Effector memory CD4-positive, alpha-beta T cell (primary cell): ENCODE results near the gene ADGRG4.

Experiments used
- DNase-seq, 3 donors: peaks; one replicate each; pipeline ENCODE4 v3.0.0-alpha.2; 2020
- H3K27ac ChIP-seq: 2 replicates; pipeline ENCODE4 v1.7.0; 2013; ENCODE audit warnings: mild to moderate bottlenecking, low read length, moderate library complexity; ENCODE audit not compliant: insufficient read depth, poor library complexity, severe bottlenecking
- H3K27me3 ChIP-seq: replicated peaks from 2 replicates; pipeline ENCODE4 v1.7.0; 2013; ENCODE audit warnings: mild to moderate bottlenecking, low read length; ENCODE audit not compliant: insufficient read depth, control insufficient read depth, poor library complexity, severe bottlenecking
- H3K36me3 ChIP-seq: 2 replicates; pipeline ENCODE4 v1.7.0; 2013; ENCODE audit warnings: mild to moderate bottlenecking, low read length, moderate library complexity; ENCODE audit not compliant: control insufficient read depth, insufficient read depth
- H3K4me1 ChIP-seq: 2 replicates; pipeline ENCODE4 v1.7.0; 2013; ENCODE audit warnings: low read length, mild to moderate bottlenecking; ENCODE audit not compliant: control insufficient read depth, insufficient read depth, poor library complexity, severe bottlenecking
- H3K4me3 ChIP-seq: 2 replicates; pipeline ENCODE4 v1.7.0; 2013; ENCODE audit warnings: low read length, low read depth, mild to moderate bottlenecking; ENCODE audit not compliant: insufficient read depth, poor library complexity, severe bottlenecking
- H3K9me3 ChIP-seq: 2 replicates; pipeline ENCODE4 v1.7.0; 2013; ENCODE audit warnings: mild to moderate bottlenecking, low read length, moderate library complexity; ENCODE audit not compliant: control insufficient read depth

ADGRG4 gene

GRCh38 chrX:136450050-136450830 is 149.5 kb downstream of the ADGRG4 start:
- Histone ChIP-seq H3K36me3 (no peaks in the 10 kb centered on the region), H3K9me3 (no peaks in the 10 kb centered on the region), H3K27ac (no peak overlapping the region), H3K27me3 (no peaks in the 10 kb centered on the region), H3K4me1 (no peaks in the 10 kb centered on the region), H3K4me3 (no peak overlapping the region)
- no peak for DNase-seq

DNA sequence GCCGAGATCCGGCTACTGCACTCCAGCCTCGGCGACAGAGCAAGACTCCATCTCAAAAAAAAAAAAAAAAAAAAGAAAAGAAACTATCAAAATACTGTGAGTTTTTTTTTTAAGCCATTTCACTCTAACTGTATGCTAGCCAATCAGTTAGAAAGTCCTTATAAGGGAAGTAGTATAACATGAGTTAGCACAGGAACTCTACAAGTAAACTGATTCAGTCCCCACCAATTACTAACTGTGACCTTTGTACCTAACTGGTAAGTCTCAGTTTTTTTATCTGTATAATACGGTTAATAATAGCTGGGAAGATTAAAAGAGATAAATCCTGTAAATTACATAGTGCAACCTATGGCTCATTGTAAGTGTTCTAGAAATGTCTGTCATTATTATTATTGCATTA is 151.9 kb downstream of the ADGRG4 start:
- no peak for DNase-seq
- Histone ChIP-seq H3K4me3 (no peak overlapping the region), H3K9me3 (no peaks in the 10 kb centered on the region), H3K36me3 (no peaks in the 10 kb centered on the region), H3K27me3 (no peaks in the 10 kb centered on the region), H3K4me1 (no peaks in the 10 kb centered on the region), H3K27ac (no peak overlapping the region)

GRCh38 chrX:136453114-136453513 is 152.4 kb downstream of the ADGRG4 start:
- Histone ChIP-seq H3K36me3 (no peaks in the 10 kb centered on the region), H3K27ac (no peak overlapping the region), H3K4me3 (no peak overlapping the region), H3K4me1 (no peaks in the 10 kb centered on the region), H3K9me3 (no peaks in the 10 kb centered on the region), H3K27me3 (no peaks in the 10 kb centered on the region)
- no peak for DNase-seq

DNA sequence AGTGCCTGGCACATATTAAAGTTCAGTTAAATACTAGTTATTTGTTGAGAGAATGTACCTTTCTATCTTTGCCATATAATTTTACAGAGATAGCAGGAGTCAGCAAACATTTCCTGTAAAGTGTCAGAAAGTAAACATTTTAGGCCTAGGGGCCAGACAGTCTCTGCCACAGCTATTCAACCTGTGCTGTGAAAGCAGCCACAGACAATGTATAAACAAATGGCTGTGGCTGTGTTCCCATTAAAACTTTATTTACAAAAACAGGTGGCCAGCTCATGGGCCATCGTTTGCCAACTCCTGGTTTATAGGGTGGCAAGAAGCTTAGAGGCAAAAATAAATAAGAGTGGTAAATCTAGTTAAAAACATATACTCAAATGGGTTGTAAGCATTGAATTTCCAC is 153.0 kb downstream of the ADGRG4 start:
- Histone ChIP-seq H3K27me3 (no peaks in the 10 kb centered on the region), H3K36me3 (no peaks in the 10 kb centered on the region), H3K9me3 (no peaks in the 10 kb centered on the region), H3K27ac (no peak overlapping the region), H3K4me1 (no peaks in the 10 kb centered on the region), H3K4me3 (no peak overlapping the region)
- DNase-seq, result no peak

- Histone ChIP-seq H3K27me3 (no peaks in the 10 kb centered on the region), H3K36me3 (no peaks in the 10 kb centered on the region), H3K9me3 (no peaks in the 10 kb centered on the region), H3K4me1 (no peaks in the 10 kb centered on the region), H3K27ac (no peak overlapping the region), H3K4me3 (no peak overlapping the region)
- no peak for DNase-seq
Measured at GRCh38 chrX:136456133-136456532, 155.4 kb downstream of the ADGRG4 start.

DNA sequence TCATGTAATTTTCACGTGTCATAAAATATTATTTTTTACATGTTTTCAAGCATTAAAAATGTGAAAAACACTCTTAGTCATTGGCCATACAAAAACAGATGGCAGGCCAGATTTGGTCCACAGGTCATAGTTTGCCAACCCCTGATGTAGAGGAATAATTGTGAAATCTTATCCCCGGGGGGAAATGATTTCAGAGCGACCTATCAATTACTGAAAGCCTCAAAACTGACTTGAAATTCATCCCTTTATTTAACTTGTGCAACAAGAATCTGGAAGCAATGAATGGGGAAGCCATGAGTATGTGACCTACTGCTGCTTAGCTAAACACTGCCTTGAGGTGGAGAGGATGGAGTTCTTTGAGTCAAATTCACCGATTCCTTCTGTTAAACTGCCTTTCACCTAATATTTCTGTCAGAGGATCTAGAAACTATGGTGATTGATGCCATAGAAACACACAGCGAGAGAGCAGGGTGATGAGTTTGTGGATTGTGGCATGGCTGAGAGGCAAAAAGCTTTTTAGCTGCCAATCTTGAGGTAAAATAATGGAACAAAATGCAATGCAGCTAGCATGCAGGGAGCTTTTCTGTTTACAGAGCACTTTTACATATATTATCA is 156.6 kb downstream of the ADGRG4 start:
- Histone ChIP-seq H3K27ac (no peak overlapping the region), H3K27me3 (no peaks in the 10 kb centered on the region), H3K4me3 (no peak overlapping the region), H3K9me3 (no peaks in the 10 kb centered on the region), H3K4me1 (no peaks in the 10 kb centered on the region), H3K36me3 (no peaks in the 10 kb centered on the region)
- no peak for DNase-seq

GRCh38 chrX:136464589-136464988 is 163.8 kb downstream of the ADGRG4 start:
- Histone ChIP-seq H3K36me3 (no peaks in the 10 kb centered on the region), H3K27me3 (no peaks in the 10 kb centered on the region)
- DNase-seq, result no peak

More at GRCh38 chrX:136464589-136464988, 163.8 kb downstream of the ADGRG4 start:
- H3K27ac ChIP-seq, result no peak overlapping the region
- H3K9me3 ChIP-seq, result no peaks in the 10 kb centered on the region
- no peak overlapping the region for H3K4me3 ChIP-seq
- no peaks in the 10 kb centered on the region for H3K4me1 ChIP-seq
